Uterus (tissue), 4 donors: Measurements from ENCODE around the gene OPRL1. TPM values are rescaled to one million over a fixed set of nuclear protein-coding genes. Genes with fewer than 3 reads are reported as not detected.

ENCODE experiments used
- microRNA-seq: library from miRNA; unstranded; fragments of <30 nt; microRNA quantifications from one replicate; pipeline ENCODE4, GENCODE V29; 2016; ENCODE audit warnings: borderline microRNAs expressed, borderline replicate concordance
- small RNA-seq: library from RNA; depleted of rRNA; stranded (forward); fragments of <200 nt; gene quantifications from one replicate; pipeline ENCODE3, GENCODE V24; 2016
- total RNA-seq, 4 donors: library from RNA; depleted of rRNA in 3 of 4; stranded (reverse); fragments of >200 nt in 3 of 4; gene quantifications; one replicate each; pipeline versions ENCODE4 v1.1.0 to v1.2.4, GENCODE V29; 2014 to 2023
- donor health status: DM: yes; HTN: yes; CAD: no.

The OPRL1 gene
- total RNA-seq, 4 donors from 2014 or later = 0.51 to 1.9 (median 0.64) TPM; not detected in 1

Small RNA genes within 50 kb of the gene (microRNA-seq; reads per million reads assigned to microRNA genes)
- gene MIR6813 = not detected

Small RNA genes within 50 kb of the gene (small RNA-seq; reads per million reads assigned to genes)
- gene AL355803.1 = not detected
- not detected for gene MIR6813

Other genes with a start within 250 kb of the OPRL1 start
- gene ZBTB46, start 248.8 kb upstream of the OPRL1 start, total RNA-seq = 10 to 100 TPM in 3 of 4 donors, 1 to 10 TPM in 1; 5.0 to 62.8 (median 38.8) TPM
- not detected for gene ABHD16B, start 218.6 kb upstream of the OPRL1 start, total RNA-seq
- gene TPD52L2, start 214.8 kb upstream of the OPRL1 start, total RNA-seq = 10 to 100 TPM; 44.1 to 77.8 (median 62.0) TPM
- 10 to 100 TPM; 10.9 to 39.8 (median 25.6) TPM for gene DNAJC5, start 185.0 kb upstream of the OPRL1 start, total RNA-seq
- gene UCKL1, start 123.7 kb upstream of the OPRL1 start, total RNA-seq = 10 to 100 TPM; 21.8 to 64.6 (median 23.5) TPM
- 10 to 100 TPM in 3 of 4 donors, 1 to 10 TPM in 1; 4.7 to 23.3 (median 17.4) TPM for gene ZNF512B, start 110.2 kb upstream of the OPRL1 start, total RNA-seq
- 1 to 10 TPM in 2 of 4 donors, under 1 TPM in 1, not detected in 1; 0.83 to 7.6 (median 1.2) TPM for gene SAMD10, start 100.4 kb upstream of the OPRL1 start, total RNA-seq
- 10 to 100 TPM; 28.5 to 73.0 (median 69.6) TPM for gene PRPF6, start 99.0 kb upstream of the OPRL1 start, total RNA-seq
- 1 to 10 TPM in 2 of 4 donors, under 1 TPM in 1, not detected in 1; 0.26 to 2.9 (median 1.9) TPM for gene C20orf204, start 43.9 kb upstream of the OPRL1 start, total RNA-seq
- 100 to 1,000 TPM in 1 of 4 donors, 10 to 100 TPM in 2, 1 to 10 TPM in 1; 6.7 to 116 (median 19.1) TPM for gene SOX18, start 30.4 kb upstream of the OPRL1 start, total RNA-seq
- 10 to 100 TPM; 21.5 to 75.4 (median 27.2) TPM for gene TCEA2, start 16.9 kb upstream of the OPRL1 start, total RNA-seq
- gene RGS19, start 564 bp upstream of the OPRL1 start, total RNA-seq = 10 to 100 TPM in 1 of 4 donors, 1 to 10 TPM in 3; 4.6 to 38.8 (median 6.7) TPM
- gene LKAAEAR1, start 4.3 kb downstream of the OPRL1 start, total RNA-seq = not detected
- not detected for gene NPBWR2, start 27.5 kb downstream of the OPRL1 start, total RNA-seq
- gene MYT1, start 84.4 kb downstream of the OPRL1 start, total RNA-seq = under 1 TPM in 1 of 4 donors, not detected in 3; 0.21 TPM
- gene PCMTD2, start 175.7 kb downstream of the OPRL1 start, total RNA-seq = 100 to 1,000 TPM in 1 of 4 donors, 10 to 100 TPM in 3; 50.5 to 162 (median 66.1) TPM